PC-3 (cell line): ENCODE data around the gene PES1.

Source experiments
- CTCF ChIP-seq: fragments of 300-600 bp; sonication (generic); conservative IDR thresholded peaks from 2 replicates; pipeline ENCODE4 v1.5.1; 2017; ENCODE audit warnings: antibody characterized with exemption, low read depth, mild to moderate bottlenecking, low read length
- EZH2 ChIP-seq: fragments of 300-600 bp; sonication (generic); IDR thresholded peaks from one replicate; pipeline ENCODE4 v1.6.1; 2017; ENCODE audit warnings: antibody characterized with exemption, mild to moderate bottlenecking, low read length; ENCODE audit not compliant: unreplicated experiment
- EZH2phosphoT487 ChIP-seq: fragments of 300-600 bp; sonication (generic); IDR thresholded peaks from 2 replicates; pipeline ENCODE4 v1.6.1; 2018; ENCODE audit warnings: mild to moderate bottlenecking, antibody characterized with exemption, low read length, borderline replicate concordance

DNA sequence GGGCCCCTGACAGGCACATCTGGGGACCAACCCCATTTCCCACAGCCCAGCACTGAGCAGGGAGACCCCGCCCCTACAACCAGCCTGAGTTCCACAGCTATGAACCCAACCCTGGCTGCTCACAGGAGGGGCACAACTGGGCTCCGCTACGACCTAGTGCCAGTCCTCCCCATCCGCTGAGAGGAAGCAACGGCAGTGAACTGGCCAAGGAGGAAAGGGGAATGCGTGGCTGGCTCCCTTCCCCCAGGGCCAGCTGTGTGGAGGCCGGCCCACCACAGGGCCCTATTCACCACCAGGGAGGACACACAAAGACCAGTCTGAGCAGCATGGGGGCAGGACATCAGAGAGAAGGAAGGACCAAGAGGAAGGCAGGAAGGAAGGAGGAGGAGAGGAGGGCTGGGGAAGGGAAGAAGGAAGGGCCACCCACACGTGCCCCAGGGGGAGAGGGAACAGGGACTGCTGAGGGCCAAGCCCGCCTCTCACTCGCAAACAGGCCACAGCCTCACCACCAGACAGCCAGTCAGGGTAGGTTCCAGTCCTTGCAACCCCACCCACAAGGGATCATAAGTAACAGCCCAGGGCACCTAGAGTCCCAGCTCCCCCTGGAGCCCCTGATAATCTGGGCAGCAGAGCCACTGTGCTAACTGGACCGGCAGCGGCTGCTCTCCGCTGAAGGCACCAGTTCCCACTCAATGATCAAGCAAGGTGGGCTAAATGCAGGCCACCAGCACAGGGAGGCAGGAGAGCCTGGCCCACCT is 8.7 kb downstream of the PES1 start:
- TF ChIP-seq CTCF (no peak), EZH2 (no peak), EZH2phosphoT487 (no peak)
